SK-N-SH (cell line): ENCODE results near the gene ADAMTSL5.

Experiments used
- CTCF ChIP-seq: fragments of 200-600 bp; sonication (generic); IDR thresholded peaks from 2 replicates; pipeline ENCODE4 v1.6.1; 2017; ENCODE audit warnings: antibody characterized with exemption, mild to moderate bottlenecking, moderate library complexity
- FOXM1 ChIP-seq: IDR thresholded peaks from 2 replicates; pipeline ENCODE4 v1.4.0; 2012; ENCODE audit warnings: low read depth, mild to moderate bottlenecking
- MAX ChIP-seq: IDR thresholded peaks from 2 replicates; pipeline ENCODE4 v1.4.0; 2012; ENCODE audit warnings: low read depth
- USF2 ChIP-seq: fragments of 150-350 bp; IDR thresholded peaks from 2 replicates; pipeline ENCODE4 v1.6.1; 2017; ENCODE audit warnings: antibody characterized with exemption, low read length, low read depth, borderline replicate concordance
- YY1 ChIP-seq: IDR thresholded peaks from 2 replicates; pipeline ENCODE4 v1.4.0; 2012; ENCODE audit warnings: low read depth, mild to moderate bottlenecking

- no peak for TF ChIP-seq CTCF
- no peak for TF ChIP-seq YY1
- TF ChIP-seq USF2 = no peak
- TF ChIP-seq FOXM1 = no peak
- no peak for TF ChIP-seq MAX
These were observed 7.8 kb downstream of the ADAMTSL5 start for GRCh38 chr19:1505012-1505411.
